Stimulated activated CD8-positive, alpha-beta memory T cell treated with anti-CD3 and anti-CD28 coated beads, Interleukin-4, amount 100 ng/mL, for 4 hours (primary cell): ENCODE data around the gene NBDY.
A peak's percentile ranks its signal among the peaks of the same experiment; 100 is the strongest.

Source experiments
- DNase-seq, 2 donors: peaks; one replicate each; pipeline ENCODE4 v3.0.0-alpha.2; 2020; ENCODE audit warnings: low read depth in 2 of 2, low spot score in 1 of 2

Gene NBDY

DNA sequence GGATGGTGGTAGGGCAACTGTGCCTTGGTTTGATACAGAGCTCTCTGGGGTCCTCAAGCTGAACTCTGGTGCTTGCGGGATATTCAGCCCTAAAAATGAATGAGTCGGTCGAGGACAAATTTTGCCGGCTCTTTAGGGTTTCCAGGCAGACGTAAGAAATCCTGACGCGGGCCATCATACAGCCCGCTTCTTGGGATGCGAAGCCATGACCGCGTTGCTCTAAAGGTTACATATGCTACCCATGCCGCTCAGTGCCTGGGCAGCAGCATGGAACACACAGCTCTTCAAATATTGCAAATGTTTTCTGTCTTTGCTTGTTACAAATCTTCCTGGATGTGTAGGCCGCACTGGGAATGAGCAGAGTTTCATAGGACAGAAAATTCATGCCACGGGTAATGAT, 55.6 kb downstream of the NBDY start:
- no peak for DNase-seq

DNA sequence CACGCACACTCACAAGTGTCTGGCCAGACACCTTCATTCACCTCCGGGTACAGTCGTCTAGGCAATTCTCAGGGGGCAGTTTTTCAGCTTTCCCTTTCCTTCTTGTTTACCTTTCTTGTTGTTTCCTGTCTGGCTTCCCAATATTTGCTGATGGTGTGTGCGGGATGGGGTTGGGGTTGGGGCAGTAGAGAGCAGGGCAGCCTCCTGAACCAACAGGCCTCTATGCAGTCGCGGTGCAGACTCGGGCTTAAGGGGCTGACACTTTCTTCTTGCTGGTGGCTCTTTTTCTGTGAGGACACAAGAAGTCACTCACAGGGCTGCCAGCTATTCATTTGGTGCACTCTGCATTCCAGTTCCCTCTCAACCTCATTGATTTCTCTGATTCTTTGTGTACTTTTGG, 56.4 kb downstream of the NBDY start:
- no peak for DNase-seq

- DNase-seq: no peak
Observed at GRCh38 chrX:56786889-56787733, 58.1 kb downstream of the NBDY start.

DNA sequence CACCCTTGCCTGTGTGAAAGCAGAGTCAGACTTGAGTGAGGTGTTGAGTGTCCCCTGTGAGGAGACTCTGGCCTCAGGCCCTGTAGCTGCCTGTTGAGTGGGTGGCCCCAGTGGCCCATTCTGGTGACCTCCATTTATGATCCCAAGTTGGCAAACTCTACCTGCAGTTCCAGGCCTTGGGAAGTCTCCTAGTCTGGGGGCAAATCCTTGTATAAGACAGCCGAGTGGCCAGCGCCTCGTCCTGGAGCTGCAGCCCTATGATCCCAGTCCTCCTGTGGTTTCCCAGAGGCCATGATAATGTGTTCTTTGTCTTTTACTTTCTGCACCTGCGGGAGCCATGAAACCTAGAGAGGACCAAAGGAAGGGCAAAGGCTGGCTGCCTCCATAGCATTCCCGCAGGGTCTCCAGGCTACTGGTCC, 58.7 kb downstream of the NBDY start:
- DNase-seq: no peak

DNA sequence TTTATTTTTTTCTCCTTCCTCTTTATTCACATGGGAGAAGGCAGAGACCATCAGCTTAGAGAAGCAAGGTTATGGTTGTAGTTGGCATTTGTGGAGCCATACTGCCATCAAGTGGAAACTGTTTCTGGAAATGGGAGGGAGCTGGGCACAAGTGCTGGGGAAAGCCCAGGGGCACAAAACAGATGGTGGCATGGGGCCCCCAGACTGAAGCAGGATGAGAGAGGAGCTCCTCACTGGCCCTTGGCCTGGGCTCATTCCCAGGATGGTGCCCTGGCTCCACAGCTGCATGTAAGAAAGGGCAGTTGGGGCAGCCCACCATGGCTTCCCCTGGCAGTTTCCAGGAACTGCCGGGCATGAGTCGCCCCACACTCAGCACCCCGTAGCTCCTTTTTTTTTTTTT, 59.2 kb downstream of the NBDY start:
- DNase-seq: no peak

GRCh38 chrX:56788717-56789122, 59.7 kb downstream of the NBDY start:
- peak in 1 of 2 donors; percentile 35 for DNase-seq

DNA sequence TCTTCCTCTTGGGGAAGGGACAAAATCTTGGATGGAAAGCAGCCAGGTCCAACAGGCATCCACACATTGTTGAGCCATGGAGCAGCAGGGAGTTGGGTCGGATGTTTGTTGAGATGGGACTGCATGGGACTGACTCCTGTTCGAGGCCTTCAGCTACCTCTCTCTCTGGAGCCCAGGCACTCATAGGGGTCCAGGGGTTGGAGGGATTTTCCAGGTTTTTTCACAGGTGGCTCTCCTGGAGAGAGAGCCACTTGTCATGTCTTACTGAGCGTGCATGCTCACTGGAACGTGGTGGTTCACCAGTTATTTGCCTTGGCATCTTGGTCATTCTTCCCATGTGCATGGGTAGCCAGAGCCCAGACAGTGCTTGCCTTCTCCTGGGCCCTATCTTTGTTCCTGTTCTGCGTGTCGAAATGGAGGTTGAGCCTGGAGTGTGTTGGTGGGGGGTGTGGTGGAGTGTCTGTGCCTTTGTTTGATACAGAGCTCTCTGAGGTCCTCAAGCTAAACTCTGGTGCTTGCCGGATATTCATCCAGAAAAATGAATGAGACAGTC, 60.6 kb downstream of the NBDY start:
- DNase-seq: no peak

GRCh38 chrX:56790778-56791177, 61.7 kb downstream of the NBDY start:
- DNase-seq: no peak

DNA sequence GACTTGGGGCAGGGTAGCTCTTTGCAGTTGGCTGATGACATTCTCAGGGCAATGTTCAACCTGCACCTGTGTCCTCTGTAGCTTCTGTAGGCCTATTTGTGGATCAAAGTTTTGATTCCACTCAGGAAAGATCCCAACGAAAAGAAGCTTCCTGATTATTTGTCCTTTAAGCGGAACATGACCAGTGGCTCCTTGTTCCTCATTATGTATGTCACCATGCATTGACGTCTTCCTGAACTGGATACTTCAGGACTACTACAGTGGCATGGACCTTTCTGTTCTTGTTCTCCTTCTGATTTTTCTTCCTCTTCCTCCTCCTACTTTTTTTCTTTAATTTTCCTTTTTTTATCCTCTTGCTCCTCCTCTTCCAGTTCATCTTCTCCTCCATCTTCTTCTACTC, 62.4 kb downstream of the NBDY start:
- DNase-seq: no peak

- DNase-seq: no peak
Observed at GRCh38 chrX:56792270-56793111, 63.4 kb downstream of the NBDY start.

DNA sequence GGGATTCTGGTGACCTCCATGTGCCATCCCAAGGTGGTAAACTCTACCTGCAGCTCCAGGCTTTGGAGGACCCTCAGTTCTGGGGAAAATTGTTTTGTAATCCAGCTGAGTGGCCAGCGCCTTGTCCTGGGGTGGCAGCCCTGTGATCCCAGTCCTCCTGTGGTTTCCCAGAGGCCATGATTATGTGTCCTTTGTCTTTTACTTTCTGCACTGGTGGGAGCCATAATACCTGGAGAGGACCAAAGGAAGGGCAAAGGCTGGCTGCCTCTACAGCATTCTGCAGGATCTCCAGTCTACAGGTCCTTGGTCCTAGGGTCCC, 64.0 kb downstream of the NBDY start:
- no peak for DNase-seq

DNA sequence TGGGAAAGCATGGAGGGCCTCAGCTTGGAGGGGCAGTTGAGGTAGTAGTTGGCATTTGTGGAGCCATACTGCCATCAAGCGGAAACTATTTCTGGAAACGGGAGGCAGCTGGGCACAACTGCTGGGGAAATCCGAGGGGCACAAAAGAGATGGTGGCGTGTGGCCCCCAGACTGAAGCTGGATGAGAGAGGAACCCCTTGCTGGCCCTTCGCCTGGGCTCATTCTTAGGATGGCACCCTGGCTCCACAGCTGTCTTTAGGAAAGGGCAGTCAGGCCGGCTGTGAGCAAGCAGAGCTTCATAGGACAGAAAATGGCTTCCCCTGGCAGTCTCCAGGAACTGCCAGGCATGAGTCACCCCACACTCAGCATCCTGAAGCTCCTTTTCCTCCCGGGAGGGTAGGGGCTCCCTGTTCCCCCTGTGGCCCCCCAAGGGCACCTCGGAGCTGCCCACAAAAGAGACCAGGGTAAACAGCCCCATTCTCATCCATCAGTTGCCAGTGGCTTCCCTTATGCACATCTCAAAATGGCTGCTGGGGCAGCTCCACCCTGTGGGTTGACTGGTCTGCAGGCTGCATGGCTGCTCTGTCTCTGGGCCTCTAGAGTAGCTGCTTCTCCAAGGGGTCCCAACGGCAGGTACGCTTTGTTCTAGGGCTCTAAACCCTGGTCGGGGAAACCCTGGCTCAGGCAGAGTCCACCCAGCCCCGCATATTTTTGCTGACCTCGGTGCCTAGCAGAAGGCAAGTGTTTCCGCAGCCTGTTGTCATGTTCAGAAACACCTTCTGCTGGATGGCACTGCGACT, 64.7 kb downstream of the NBDY start:
- no peak for DNase-seq

GRCh38 chrX:56794404-56795230, 65.6 kb downstream of the NBDY start:
- no peak for DNase-seq

GRCh38 chrX:56795309-56795868, 66.3 kb downstream of the NBDY start:
- DNase-seq: no peak

DNA sequence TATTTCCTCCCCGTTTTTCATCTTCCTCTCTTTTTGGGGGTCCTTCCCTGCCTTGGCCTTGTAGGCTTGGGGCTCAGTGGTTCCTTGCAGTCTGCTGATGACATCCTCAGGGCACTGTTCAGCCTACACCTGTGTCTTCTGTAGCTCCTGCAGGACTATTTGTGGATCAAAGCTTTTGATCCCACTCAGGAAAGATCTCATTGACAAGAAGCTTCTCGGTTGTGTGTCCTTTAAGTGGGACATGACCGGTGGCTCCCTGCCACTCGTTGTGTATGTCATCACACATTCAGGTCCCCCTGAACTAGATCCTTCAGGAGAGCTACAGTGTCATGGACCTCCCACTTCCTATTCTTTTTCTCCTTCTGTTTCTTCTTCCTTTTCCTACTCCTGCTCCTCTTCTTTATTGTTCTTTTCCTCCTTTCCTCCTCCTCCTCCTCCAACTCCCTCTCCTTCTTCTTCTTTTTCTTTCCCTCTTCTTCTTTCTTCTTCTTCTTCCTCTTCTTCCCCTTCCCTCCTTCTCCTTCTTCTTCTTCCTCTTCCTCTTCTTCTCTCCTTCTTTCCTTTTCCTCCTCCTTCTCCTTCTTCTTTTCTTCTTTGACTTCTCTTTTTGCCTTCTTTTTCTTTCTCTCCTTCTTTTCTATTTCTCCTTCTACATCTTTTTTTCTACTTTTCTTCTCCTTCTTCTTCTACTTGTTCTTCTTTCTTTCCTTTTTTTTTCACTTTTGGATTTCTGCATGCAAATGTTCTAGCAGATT, 67.8 kb downstream of the NBDY start:
- DNase-seq: no peak

GRCh38 chrX:56797574-56798338, 68.7 kb downstream of the NBDY start:
- DNase-seq: no peak

GRCh38 chrX:56798339-56798711, 69.3 kb downstream of the NBDY start:
- DNase-seq: no peak

DNA sequence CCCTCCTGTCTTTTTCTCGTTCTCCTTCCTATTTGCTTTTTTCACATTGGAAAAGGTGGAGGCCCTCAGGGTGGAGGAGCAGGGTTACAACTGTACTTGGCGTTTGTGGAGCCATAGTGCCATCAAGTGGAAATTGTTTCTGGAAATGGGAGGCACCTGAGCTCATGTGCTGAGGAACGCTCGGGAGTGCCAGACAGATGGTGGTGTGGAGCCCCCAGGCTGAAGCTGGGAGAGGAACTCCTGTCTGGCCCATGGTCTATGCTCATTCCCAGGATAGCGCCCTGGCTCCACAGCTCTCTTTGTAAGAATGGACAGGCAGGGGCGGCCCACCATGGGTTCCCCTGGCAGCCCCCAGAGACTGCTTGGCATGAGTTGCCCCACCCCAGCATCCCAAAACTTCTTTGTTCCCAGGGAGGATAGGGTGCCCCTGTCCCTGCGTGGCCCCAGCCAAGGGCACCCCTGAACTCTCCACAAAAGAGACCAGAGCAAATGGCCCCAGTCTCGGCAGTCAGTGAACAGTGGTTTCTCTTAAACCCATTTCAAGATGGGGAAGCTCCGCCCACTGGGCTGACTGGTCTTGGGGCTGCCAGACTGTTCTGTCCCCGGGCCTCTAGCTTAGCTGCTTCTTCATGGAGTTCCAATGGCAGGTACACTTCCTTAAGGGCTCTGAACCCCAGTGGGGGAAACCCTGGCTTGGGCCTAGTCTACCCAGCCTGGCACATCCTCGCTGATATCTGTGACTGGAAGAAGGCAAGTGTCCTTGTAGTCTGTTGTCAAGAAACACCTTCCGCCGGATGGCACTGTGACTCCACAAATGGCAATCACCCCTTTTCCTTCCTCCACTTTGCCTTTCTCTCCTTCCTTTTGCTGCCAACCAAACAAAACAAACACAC, 70.1 kb downstream of the NBDY start:
- no peak for DNase-seq
